Glomerular visceral epithelial cell (primary cell): ENCODE data around the gene FOXO6.

ENCODE experiments used
- DNase-seq: peaks from one replicate; pipeline ENCODE4 v3.0.0-alpha.2; 2016; ENCODE audit errors: extremely low spot score

Gene FOXO6

DNA sequence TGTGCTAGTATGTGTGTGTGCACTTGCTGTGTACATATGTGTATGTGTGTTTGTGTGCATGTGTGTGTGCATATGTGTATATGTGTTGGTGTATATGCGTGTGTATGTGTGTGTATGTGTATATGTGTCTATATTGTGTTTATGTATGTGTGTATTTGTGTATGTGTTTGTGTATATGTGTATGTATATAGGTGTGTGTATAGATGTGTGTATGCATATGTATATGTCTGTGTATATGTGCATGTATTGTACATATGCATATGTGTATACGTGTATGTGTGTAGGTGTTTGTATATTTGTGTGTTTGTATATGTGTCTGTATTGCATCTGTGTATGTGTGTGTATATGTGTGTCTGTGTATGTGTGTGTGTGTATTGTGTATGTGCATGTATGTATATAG lies 64.1 kb downstream of the FOXO6 start:
- no peak for DNase-seq

DNA sequence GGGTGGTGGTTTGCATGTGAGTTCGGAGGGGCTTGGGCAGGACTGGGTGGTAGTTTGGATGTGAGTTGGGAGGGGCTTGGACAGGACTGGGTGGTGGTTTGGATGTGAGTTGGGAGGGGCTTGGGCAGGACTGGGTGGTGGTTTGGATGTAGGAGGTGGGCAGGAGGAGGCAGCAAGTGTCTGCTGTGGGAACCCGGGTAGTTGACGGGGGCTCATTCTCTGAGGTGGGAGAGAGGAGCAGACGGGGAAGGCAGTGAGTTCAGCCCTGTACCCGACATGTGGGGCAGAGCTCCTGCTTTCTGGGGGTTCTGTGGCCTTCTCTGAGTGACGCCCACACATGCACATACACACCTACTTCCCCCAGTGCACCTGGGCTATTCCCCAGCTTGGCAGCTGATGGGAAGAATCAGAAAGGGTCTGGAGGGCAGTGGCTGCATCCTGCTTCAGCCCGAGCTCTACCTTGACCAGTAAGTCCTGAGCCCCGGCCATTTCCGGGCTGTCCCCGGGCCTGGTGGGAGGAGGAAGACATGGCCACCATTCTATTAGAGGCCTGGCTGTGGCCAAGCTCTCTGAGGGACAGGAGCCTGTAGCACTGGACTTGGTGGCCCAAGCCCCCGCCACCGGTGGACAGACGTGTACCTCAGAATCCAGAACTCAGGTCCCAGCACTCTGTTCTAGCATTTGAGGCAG lies 65.1 kb downstream of the FOXO6 start:
- DNase-seq = no peak

DNA sequence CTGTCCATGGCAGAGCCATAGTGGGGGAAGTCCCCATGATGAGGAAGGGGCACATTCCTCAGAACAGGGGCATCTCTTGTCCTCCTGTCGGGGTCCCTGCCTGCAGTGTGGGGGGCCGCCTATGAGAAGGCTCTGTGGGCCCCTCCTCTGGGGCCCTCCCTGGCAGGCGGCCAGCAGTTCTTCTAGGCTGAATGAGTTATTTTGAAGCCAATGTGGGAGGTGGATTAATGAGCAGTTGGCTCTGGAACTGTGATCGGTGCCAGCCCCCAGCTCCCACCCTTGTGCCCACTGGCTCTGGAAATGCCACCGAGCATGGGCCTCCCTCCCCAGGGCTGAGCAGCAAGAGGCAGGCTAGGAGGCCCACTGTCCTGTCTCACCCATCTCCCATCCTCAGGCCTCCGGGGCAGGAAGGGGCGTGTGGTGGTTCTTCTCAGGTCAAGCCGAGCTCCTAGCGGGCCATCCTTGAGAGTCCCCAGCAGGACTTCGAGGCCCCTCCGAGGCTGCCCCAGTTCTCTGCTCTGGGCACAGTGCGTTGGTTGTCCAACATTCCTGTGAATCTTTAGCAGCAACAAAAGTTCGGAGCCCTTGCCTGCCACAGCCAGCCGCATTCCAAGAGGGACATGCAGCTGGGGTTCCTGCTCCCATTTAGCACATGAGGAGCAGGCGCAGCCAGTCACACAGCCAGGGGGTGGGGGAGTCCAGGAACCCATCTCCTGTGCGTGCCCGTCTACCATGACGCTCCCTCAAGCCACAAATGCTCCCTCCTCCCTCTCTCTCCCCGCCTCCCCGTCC lies 66.1 kb downstream of the FOXO6 start:
- no peak for DNase-seq

GRCh38 chr1:41427916-41428737 lies 66.9 kb downstream of the FOXO6 start:
- DNase-seq = no peak

DNA sequence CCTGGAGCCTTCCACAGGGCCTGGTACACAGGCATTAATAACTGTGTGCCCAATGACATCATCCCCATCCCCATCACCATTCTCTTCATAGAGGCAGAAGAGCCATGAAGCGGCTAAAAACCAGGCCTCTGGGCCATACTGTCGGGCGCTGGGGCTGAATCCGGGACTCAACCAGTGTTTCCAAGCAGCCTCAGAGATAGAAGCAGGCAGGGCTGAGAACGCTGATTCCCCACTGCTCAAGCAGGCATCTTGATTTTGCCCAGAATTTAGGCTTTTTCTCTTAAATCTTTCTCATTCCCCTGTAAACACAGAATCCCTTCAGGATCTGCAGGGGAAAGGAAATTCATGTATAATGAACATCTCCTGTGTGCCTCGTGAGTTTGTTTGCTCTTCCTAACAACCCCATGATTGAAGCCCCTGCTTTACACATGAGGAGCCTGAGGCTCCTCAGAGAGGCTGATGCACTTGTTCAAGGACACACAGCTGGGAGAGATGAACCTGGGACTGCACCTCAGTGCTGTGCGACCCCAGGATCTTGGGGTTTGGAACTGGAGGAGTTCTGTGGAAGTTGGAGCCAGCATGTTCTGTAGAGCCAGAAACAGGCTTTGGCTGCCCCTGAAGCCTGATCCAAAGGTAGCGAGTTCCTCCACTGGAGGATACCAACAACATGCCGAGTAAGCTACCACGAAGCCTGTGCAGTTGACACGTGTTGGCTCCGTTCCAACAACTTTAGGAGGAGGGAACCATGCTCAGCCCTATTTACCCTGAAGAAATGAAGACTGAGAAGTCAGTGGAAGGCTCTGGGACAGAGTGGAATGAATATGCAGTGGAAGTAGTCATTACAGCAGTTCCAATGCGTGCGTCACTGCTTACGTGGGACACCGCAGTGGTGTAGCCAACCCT lies 67.8 kb downstream of the FOXO6 start:
- no peak for DNase-seq

- no peak for DNase-seq
Measured at GRCh38 chr1:41429641-41430035, 68.4 kb downstream of the FOXO6 start.

GRCh38 chr1:41430069-41430468 lies 68.8 kb downstream of the FOXO6 start:
- no peak for DNase-seq

GRCh38 chr1:41430582-41430981 lies 69.3 kb downstream of the FOXO6 start:
- no peak for DNase-seq

GRCh38 chr1:41431490-41432350 lies 70.5 kb downstream of the FOXO6 start:
- no peak for DNase-seq
